HepG2 (cell line): Measurements from ENCODE around the gene PDZD7. TPM values are rescaled to one million over a fixed set of nuclear protein-coding genes. Genes with fewer than 3 reads are reported as not detected.

Experiments used
- ATAC-seq: fragments of 200-7000 bp; cut with Tn5 transposase; 3 replicates; pipeline ENCODE4 v1.9.1; 2020; ENCODE audit warnings: mild to moderate bottlenecking, moderate library complexity
- BruUV-seq: library from RNA; stranded (reverse); fragments of 400-500 nt; replicated peaks from 2 replicates; lab custom pipeline; 2021; lab: Mats Ljungman, UMichigan
- CTCF ChIA-PET: fragments of 300-600 bp; formaldehyde crosslinking; extraction: SDS; loops from one replicate; lab custom pipeline; 2021; ENCODE audit warnings: low total read pairs, inconsistent platforms, low intra/inter-chr PET ratio; lab: Yijun Ruan, JAX
- POLR2A ChIA-PET: fragments of 350-600 bp; sonication (Branson Sonifier 250); formaldehyde crosslinking; loops from one replicate; lab custom pipeline; 2020; ENCODE audit warnings: antibody characterized with exemption, inconsistent platforms; lab: Yijun Ruan, JAX
- DNase-seq: peaks from one replicate; pipeline ENCODE4 v3.0.0-alpha.2; 2015; ENCODE audit warnings: low spot score
- FAIRE-seq: peaks from 3 replicates; lab custom pipeline; 2011; peaks lifted over from hg19 to GRCh38; lab: Jason Lieb, UNC
- H2AFZ ChIP-seq: one replicate; pipeline ENCODE4 v1.6.1; 2011; ENCODE audit warnings: low read length, inconsistent platforms
- H3K27ac ChIP-seq: fragments of 300-600 bp; 3 replicates; pipeline ENCODE4 v1.8.0; 2011; ENCODE audit warnings: mixed run types, mild to moderate bottlenecking, mixed read lengths, low read length, inconsistent platforms; ENCODE audit not compliant: insufficient read depth; ENCODE audit errors: extremely low read length
- H3K27me3 ChIP-seq, 2 experiments: fragments of 200-600 bp in 1 of 2; 2 replicates in 1 of 2; 3 replicates in 1 of 2; pipeline versions ENCODE4 v1.6.0 to v1.8.0; 2011; ENCODE audit warnings: low read length in 2 of 2, mild to moderate bottlenecking in 2 of 2, moderate library complexity in 2 of 2, inconsistent platforms in 1 of 2; ENCODE audit not compliant: insufficient read depth in 2 of 2, control insufficient read depth in 1 of 2
- H3K36me3 ChIP-seq, 2 experiments: fragments of 200-600 bp in 1 of 2; replicated peaks in 1 of 2; 2 replicates in 1 of 2; 3 replicates in 1 of 2; pipeline versions ENCODE4 v1.5.1 to v1.8.0; 2011; ENCODE audit warnings: low read length in 2 of 2, inconsistent platforms in 1 of 2; ENCODE audit not compliant: insufficient read depth in 2 of 2, control insufficient read depth in 1 of 2
- H3K4me1 ChIP-seq: 2 replicates; pipeline ENCODE4 v1.5.1; 2012; ENCODE audit warnings: low read length, inconsistent platforms; ENCODE audit not compliant: insufficient read depth
- H3K4me2 ChIP-seq: 2 replicates; pipeline ENCODE4 v1.6.0; 2011; ENCODE audit warnings: low read depth, low read length, inconsistent platforms
- H3K4me3 ChIP-seq, 3 experiments: fragments of 200-600 bp in 1 of 3; sonication (generic), shearing (Covaris generic) in 1 of 3; replicated peaks in 1 of 3; 2 replicates each; pipeline ENCODE4 v1.5.1; 2011 to 2016; ENCODE audit warnings: low read length in 3 of 3, inconsistent platforms in 2 of 3, low read depth in 2 of 3, mild to moderate bottlenecking in 2 of 3, control low read depth in 1 of 3, mixed read lengths in 1 of 3; ENCODE audit not compliant: insufficient read depth in 1 of 3
- H3K79me2 ChIP-seq: one replicate; pipeline ENCODE4 v1.6.1; 2011; ENCODE audit warnings: low read length, inconsistent platforms; ENCODE audit not compliant: insufficient read depth
- H3K9ac ChIP-seq: 2 replicates; pipeline ENCODE4 v1.6.0; 2011; ENCODE audit warnings: mild to moderate bottlenecking, low read depth, low read length, inconsistent platforms; ENCODE audit not compliant: insufficient read depth
- H3K9me3 ChIP-seq: 2 replicates; pipeline ENCODE4 v1.5.1; 2012; ENCODE audit warnings: mild to moderate bottlenecking, low read length
- H4K20me1 ChIP-seq: 2 replicates; pipeline ENCODE4 v1.6.0; 2011; ENCODE audit warnings: inconsistent platforms, mild to moderate bottlenecking, low read length, moderate library complexity; ENCODE audit not compliant: insufficient read depth
- CERS6 ChIP-seq: sonication (generic); formaldehyde crosslinking; IDR thresholded peaks from 2 replicates; pipeline ENCODE4 v1.5.0; 2020; ENCODE audit warnings: missing genetic modification reagents
- FOSL2 ChIP-seq: sonication (generic); formaldehyde crosslinking; IDR thresholded peaks from 2 replicates; pipeline ENCODE4 v1.4.0; 2020; ENCODE audit warnings: missing genetic modification reagents
- HCFC1 ChIP-seq: fragments of 150-350 bp; IDR thresholded peaks from 2 replicates; pipeline ENCODE4 v1.6.1; 2014; ENCODE audit warnings: low read depth, low read length
- MEF2D ChIP-seq: sonication (generic); formaldehyde crosslinking; IDR thresholded peaks from 2 replicates; pipeline ENCODE4 v1.5.1; 2020; ENCODE audit warnings: mild to moderate bottlenecking, missing genetic modification reagents
- MTA1 ChIP-seq: sonication (generic); formaldehyde crosslinking; IDR thresholded peaks from 2 replicates; pipeline ENCODE4 v1.4.0; 2020; ENCODE audit warnings: missing genetic modification reagents, mild to moderate bottlenecking, borderline replicate concordance
- ZBTB2 ChIP-seq: sonication (generic); formaldehyde crosslinking; IDR thresholded peaks from 2 replicates; pipeline ENCODE4 v1.8.0; 2022; ENCODE audit warnings: low read depth, missing genetic modification reagents
- ZFP41 ChIP-seq: sonication (generic); formaldehyde crosslinking; IDR thresholded peaks from 2 replicates; pipeline ENCODE4 v1.4.0; 2020; ENCODE audit warnings: mild to moderate bottlenecking, missing genetic modification reagents, borderline replicate concordance
- ZNF572 ChIP-seq: sonication (generic); formaldehyde crosslinking; IDR thresholded peaks from 2 replicates; pipeline ENCODE4 v1.5.1; 2020; ENCODE audit warnings: mild to moderate bottlenecking, missing genetic modification reagents
- WGBS: methylation state at CpG from one replicate; pipeline ENCODE4 v1.1.6; 2017; ENCODE audit warnings: low lambda C conversion rate; 5-methylcytosine and 5-hydroxymethylcytosine counted together
- in situ Hi-C: cut with HindIII; loops from 2 replicates; pipeline ENCODE4 v1.10.0; 2017; ENCODE audit warnings: low pct_unique_long_range_greater_than_20kb; ENCODE audit not compliant: extremely low pct_ligation_motif_present
- intact Hi-C: fragments of 100-400 bp; cut with micrococcal nuclease; formaldehyde crosslinking; loops from one replicate; pipeline ENCODE4 v1.10.0; 2022; ENCODE audit not compliant: unreplicated experiment
- polyA plus RNA-seq, 8 experiments: library from polyadenylated mRNA; depleted of rRNA in 3 of 8; stranded (reverse) in 7 of 8; unstranded in 1 of 8; fragments of >200 nt; fragmentation: Illumina TruSeq in 4 of 8; extraction: Trizol in 4 of 8; gene quantifications; 2 replicates each; pipeline versions ENCODE4 v1.2.1 to v1.2.3, GENCODE V29; 2011 to 2016; ENCODE audit warnings: low read depth in 4 of 8, missing spikeins in 1 of 8, mixed read lengths in 1 of 8; ENCODE audit not compliant: insufficient read depth in 1 of 8
- total RNA-seq, 5 experiments: library from RNA; depleted of rRNA; stranded (reverse); fragments of >200 nt; fragmentation: Illumina TruSeq; extraction: Trizol; gene quantifications; 2 replicates each; pipeline ENCODE4 v1.2.3, GENCODE V29; 2016; ENCODE audit warnings: low read depth in 1 of 5

The PDZD7 gene
- total and polyA plus RNA-seq, 2 of the 13 experiments (the other 11 are each of a cell fraction or from before 2014, with no cell fraction given): 0.58 to 0.73 TPM

- TF ChIP-seq ZBTB2 (CRISPR knock-in tag) (peak; percentile 42), MEF2D (no peak; the same call in 1 of the 2 replicates), MTA1 (CRISPR knock-in tag) (no peak), ZNF572 (CRISPR knock-in tag) (no peak), HCFC1 (no peak)
- TF ChIP-seq, all 625 proteins: peak for 62
Measured at GRCh38 chr10:101060036-101060950, 29.4 kb upstream of the PDZD7 start (continued).

GRCh38 chr10:101056365-101057151 is 25.6 kb upstream of the PDZD7 start:
- FAIRE-seq (no peak), ATAC-seq (no peak), DNase-seq (no peak)
- Histone ChIP-seq H3K9me3 (no peaks in the 10 kb centered on the region), H3K4me1 (peaks cover 65% of the 10 kb centered on the region), H3K4me3 (no peak overlapping the region), H4K20me1 (no peaks in the 10 kb centered on the region; the same call in 1 of the 2 replicates), H3K27ac (no peak overlapping the region), H3K9ac (no peak overlapping the region), H3K36me3 (0 out of 5 replicates have a peak, but pooled peaks cover 0 to 2% of the 10 kb centered on the region in 2 experiments), H3K4me2 (no peak overlapping the region), H2AFZ (no peak overlapping the region), H3K79me2 (peaks cover 24% of the 10 kb centered on the region), H3K27me3 (no peaks in the 10 kb centered on the region; a peak in 1 of 5 replicates)
- BruUV-seq: no TSS peak
- intact Hi-C loops (no loop called here), in situ Hi-C loops (no loop called here)
- CTCF ChIA-PET: interaction anchor here (1.1 to 3.2 kb wide), 2 partner anchors 12 to 15 kb away, joined by 3 to 9 read pairs; no protein-coding TSS in a partner anchor
- POLR2A ChIA-PET: interaction anchor here (2.2 kb wide), 1 partner anchor 13 kb away, joined by 9 read pairs; no protein-coding TSS in a partner anchor
- WGBS: 69% methylated on average over 4 of the region's 4 CpGs
- TF ChIP-seq FOSL2 (CRISPR knock-in tag) (no peak), CERS6 (CRISPR knock-in tag) (no peak), ZFP41 (CRISPR knock-in tag) (no peak)
